Fibroblast of lung (primary cell): Measurements from ENCODE around the gene CCDC93. TPM values are rescaled to one million over a fixed set of nuclear protein-coding genes. Genes with fewer than 3 reads are reported as not detected.

ENCODE experiments used
- DNase-seq, 2 donors: peaks; one replicate each; pipeline versions ENCODE4 v3.0.0 to v3.0.0-alpha.2; 2010; ENCODE audit warnings: low read depth in 2 of 2
- H2AFZ ChIP-seq: 2 replicates; pipeline ENCODE4 v1.5.1; 2012; ENCODE audit warnings: low read length, control low read depth, inconsistent platforms
- H3K27ac ChIP-seq: 2 replicates; pipeline ENCODE4 v1.5.1; 2011; ENCODE audit warnings: low read length, control low read depth; ENCODE audit not compliant: insufficient read depth
- H3K27me3 ChIP-seq: 2 replicates; pipeline ENCODE4 v1.5.1; 2011; ENCODE audit warnings: mild to moderate bottlenecking, low read length; ENCODE audit not compliant: control insufficient read depth, insufficient read depth
- H3K36me3 ChIP-seq: 2 replicates; pipeline ENCODE4 v1.5.1; 2011; ENCODE audit warnings: low read length; ENCODE audit not compliant: control insufficient read depth, insufficient read depth
- H3K4me1 ChIP-seq: 2 replicates; pipeline ENCODE4 v1.5.1; 2011; ENCODE audit warnings: low read length; ENCODE audit not compliant: control insufficient read depth, insufficient read depth; ENCODE audit errors: extremely low read depth
- H3K4me2 ChIP-seq: 2 replicates; pipeline ENCODE4 v1.5.1; 2011; ENCODE audit warnings: low read length, control low read depth; ENCODE audit not compliant: insufficient read depth; ENCODE audit errors: extremely low read depth
- H3K4me3 ChIP-seq, 4 experiments: fragments of 200-600 bp in 1 of 4; sonication (generic) in 1 of 4; replicated peaks in 1 of 4; 2 replicates each; pipeline ENCODE4 v1.5.1; 2011 to 2016; ENCODE audit warnings: low read length in 4 of 4, low read depth in 3 of 4, mild to moderate bottlenecking in 3 of 4, control low read depth in 2 of 4, inconsistent platforms in 1 of 4, mixed read lengths in 1 of 4; ENCODE audit not compliant: insufficient read depth in 1 of 4; ENCODE audit errors: control extremely low read depth in 1 of 4
- H3K79me2 ChIP-seq: 2 replicates; pipeline ENCODE4 v1.5.1; 2012; ENCODE audit warnings: mild to moderate bottlenecking, low read length, inconsistent platforms; ENCODE audit not compliant: control insufficient read depth, insufficient read depth
- H3K9ac ChIP-seq: 2 replicates; pipeline ENCODE4 v1.5.1; 2011; ENCODE audit warnings: mild to moderate bottlenecking, low read length, control low read depth; ENCODE audit not compliant: insufficient read depth
- H3K9me3 ChIP-seq: 2 replicates; pipeline ENCODE4 v1.5.1; 2012; ENCODE audit warnings: low read depth, low read length; ENCODE audit not compliant: control insufficient read depth, insufficient read depth
- H4K20me1 ChIP-seq: 2 replicates; pipeline ENCODE4 v1.5.1; 2011; ENCODE audit warnings: low read length; ENCODE audit not compliant: control insufficient read depth, insufficient read depth; ENCODE audit errors: extremely low read depth
- CTCF ChIP-seq, 2 donors: IDR thresholded peaks in 1 of 2; conservative IDR thresholded peaks in 1 of 2; 1 replicate in 1 of 2; 2 replicates in 1 of 2; pipeline ENCODE4 v1.5.1; 2011 to 2012; ENCODE audit warnings: low read length in 2 of 2, control low read depth in 1 of 2, inconsistent platforms in 1 of 2, low read depth in 1 of 2, mild to moderate bottlenecking in 1 of 2
- EZH2 ChIP-seq: IDR thresholded peaks from 2 replicates; pipeline ENCODE4 v1.5.1; 2012; ENCODE audit warnings: low read length, control low read depth, mild to moderate bottlenecking; ENCODE audit errors: missing control alignments
- polyA plus RNA-seq, 2 donors: library from polyadenylated mRNA; depleted of rRNA in 1 of 2; stranded (reverse) in 1 of 2; unstranded in 1 of 2; fragments of >200 nt; gene quantifications; 2 replicates each; pipeline ENCODE4 v1.2.1, GENCODE V29; 2011 to 2012; ENCODE audit warnings: missing spikeins in 1 of 2
- total RNA-seq: library from RNA; depleted of rRNA; stranded (reverse); fragments of >200 nt; gene quantifications from 2 replicates; pipeline ENCODE4 v1.2.1, GENCODE V29; 2014

Gene CCDC93
- total and polyA plus RNA-seq, 2 donors (not counting 1 experiment from before 2014, with no cell fraction given), result 15.1 to 32.0 TPM

GRCh38 chr2:118044854-118045253, 31.0 kb upstream of the CCDC93 start:
- no peak for DNase-seq

GRCh38 chr2:118044103-118044716, 30.3 kb upstream of the CCDC93 start:
- TF ChIP-seq EZH2, result no peak
- TF ChIP-seq CTCF (conservative IDR thresholded peaks at IDR 0.05 in 1 of 2, IDR thresholded peaks at IDR 0.05 in 1 of 2; ENCODE audit: low read depth in 1 of 2, low read length in 2 of 2), result no peak
- Histone ChIP-seq H3K79me2 (no peaks in the 10 kb centered on the region), H3K27me3 (peaks cover 12% of the 10 kb centered on the region), H3K9me3 (no peaks in the 10 kb centered on the region), H3K36me3 (no peaks in the 10 kb centered on the region), H3K4me3 (no peak overlapping the region), H4K20me1 (no peaks in the 10 kb centered on the region), H3K9ac (no peak overlapping the region), H2AFZ (no peak overlapping the region), H3K27ac (no peak overlapping the region), H3K4me2 (no peak overlapping the region), H3K4me1 (no peaks in the 10 kb centered on the region)
- no peak for DNase-seq

More at GRCh38 chr2:118044854-118045253, 31.0 kb upstream of the CCDC93 start:
- Histone ChIP-seq H3K27me3 (peaks cover 6% of the 10 kb centered on the region), H3K4me1 (no peaks in the 10 kb centered on the region), H3K4me2 (no peak overlapping the region), H2AFZ (no peak overlapping the region), H3K4me3 (no peak overlapping the region), H3K36me3 (no peaks in the 10 kb centered on the region), H3K27ac (no peak overlapping the region), H4K20me1 (no peaks in the 10 kb centered on the region), H3K79me2 (no peaks in the 10 kb centered on the region), H3K9ac (no peak overlapping the region), H3K9me3 (no peaks in the 10 kb centered on the region)
- TF ChIP-seq CTCF (conservative IDR thresholded peaks at IDR 0.05 in 1 of 2, IDR thresholded peaks at IDR 0.05 in 1 of 2; ENCODE audit: low read depth in 1 of 2, low read length in 2 of 2) (no peak), EZH2 (no peak)

- Histone ChIP-seq H3K4me2 (no peak overlapping the region), H3K36me3 (no peaks in the 10 kb centered on the region), H3K9me3 (no peaks in the 10 kb centered on the region), H4K20me1 (no peaks in the 10 kb centered on the region), H2AFZ (no peak overlapping the region), H3K27ac (no peak overlapping the region), H3K27me3 (peaks cover 12% of the 10 kb centered on the region), H3K4me1 (no peaks in the 10 kb centered on the region), H3K9ac (no peak overlapping the region), H3K4me3 (no peak overlapping the region), H3K79me2 (no peaks in the 10 kb centered on the region)
- TF ChIP-seq CTCF (conservative IDR thresholded peaks at IDR 0.05 in 1 of 2, IDR thresholded peaks at IDR 0.05 in 1 of 2; ENCODE audit: low read depth in 1 of 2, low read length in 2 of 2) (no peak), EZH2 (no peak)
- no peak for DNase-seq
Observed at GRCh38 chr2:118040891-118041290, 27.0 kb upstream of the CCDC93 start.
